Neuron (in vitro differentiated cells): ENCODE measurements around the gene LSR.

ENCODE experiments used
- H2AFZ ChIP-seq: one replicate; pipeline ENCODE4 v1.6.1; 2013; ENCODE audit warnings: low read depth, mild to moderate bottlenecking, inconsistent platforms, low read length, moderate library complexity
- H3K27me3 ChIP-seq: one replicate; pipeline ENCODE4 v1.6.1; 2013; ENCODE audit warnings: low read length; ENCODE audit not compliant: insufficient read depth
- H3K36me3 ChIP-seq: one replicate; pipeline ENCODE4 v1.6.1; 2013; ENCODE audit warnings: low read length; ENCODE audit not compliant: insufficient read depth
- H3K4me1 ChIP-seq: one replicate; pipeline ENCODE4 v1.6.1; 2013; ENCODE audit warnings: low read length; ENCODE audit not compliant: insufficient read depth
- H3K4me3 ChIP-seq: 2 replicates; pipeline ENCODE4 v1.5.1; 2013; ENCODE audit warnings: mild to moderate bottlenecking, low read length, moderate library complexity
- H3K9me3 ChIP-seq: one replicate; pipeline ENCODE4 v1.6.1; 2013; ENCODE audit warnings: low read length

LSR gene

DNA sequence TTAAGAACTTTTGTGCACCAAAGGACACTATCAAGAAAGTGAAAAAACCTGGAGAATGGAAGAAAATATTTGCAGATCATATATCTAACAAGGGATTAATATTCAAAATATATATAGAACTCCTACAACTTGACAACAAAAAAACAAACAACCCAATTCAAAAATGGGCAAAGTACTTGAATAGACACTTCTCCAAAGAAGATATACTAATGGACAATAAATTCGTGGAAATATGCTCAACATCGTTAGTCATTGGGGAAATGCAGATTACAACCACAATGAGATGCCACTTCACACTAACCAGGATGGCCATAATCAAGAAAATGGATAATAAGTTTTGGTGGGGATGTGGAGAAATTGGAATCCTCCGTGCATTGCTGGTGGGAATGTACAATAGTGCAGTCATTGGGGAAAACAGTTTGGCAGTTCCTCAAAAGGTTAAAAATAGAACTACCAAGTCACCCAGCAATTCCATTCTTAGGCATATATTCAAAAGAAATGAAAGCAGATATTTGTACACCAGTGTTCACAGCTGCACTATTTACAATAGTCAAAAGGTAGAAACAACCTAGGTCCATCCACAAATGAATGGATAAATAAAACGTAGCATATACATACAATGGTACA lies 2.2 kb upstream of the LSR start:
- Histone ChIP-seq H3K27me3 (peaks cover 44% of the 10 kb centered on the region), H3K4me3 (no peak overlapping the region), H2AFZ (no peak overlapping the region), H3K36me3 (no peaks in the 10 kb centered on the region), H3K4me1 (peaks cover 3% of the 10 kb centered on the region), H3K9me3 (peaks cover 8% of the 10 kb centered on the region)

DNA sequence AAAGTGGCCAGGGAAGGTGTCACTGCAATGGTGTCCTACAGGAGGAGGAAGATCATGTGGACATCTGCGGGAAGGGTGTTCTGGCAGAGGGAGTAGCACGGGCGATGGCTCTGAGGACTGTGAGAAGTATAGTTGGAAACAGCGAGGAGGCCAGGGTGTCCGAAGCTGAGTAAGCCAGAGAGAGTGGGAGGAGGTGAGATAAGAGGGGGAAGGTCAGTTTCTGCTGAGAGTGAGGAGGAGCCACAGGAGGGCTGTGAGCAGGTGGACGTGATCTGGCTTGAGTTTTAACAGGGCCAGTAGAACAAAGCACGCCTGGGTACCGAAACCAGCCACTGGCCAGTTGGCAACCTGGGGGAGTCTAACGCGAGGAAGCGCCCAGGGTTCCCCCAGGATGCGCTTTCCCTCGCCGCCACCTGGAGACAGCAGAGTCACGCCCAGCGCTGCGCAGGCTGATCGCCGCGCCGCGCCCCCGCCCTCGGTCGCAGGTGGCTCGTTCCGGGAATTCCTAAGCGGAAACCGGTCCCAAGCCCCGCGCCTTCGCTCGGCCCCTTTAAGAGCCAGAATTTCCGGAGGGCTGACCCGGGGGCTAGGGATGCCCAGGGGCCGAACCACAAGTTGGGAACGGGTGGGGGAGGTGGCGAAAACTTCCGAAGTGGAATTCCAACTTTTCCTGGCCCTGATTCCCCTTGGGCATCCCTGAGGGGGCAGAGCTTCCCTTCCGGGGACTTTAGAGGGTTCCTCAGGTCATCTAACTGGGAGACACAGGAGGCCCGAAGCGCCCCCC lies 1.1 kb upstream of the LSR start:
- peaks cover 3% of the 10 kb centered on the region for H3K4me1 ChIP-seq
- H3K9me3 ChIP-seq, result peaks cover 8% of the 10 kb centered on the region
- peaks cover 44% of the 10 kb centered on the region for H3K27me3 ChIP-seq
- no peaks in the 10 kb centered on the region for H3K36me3 ChIP-seq
- H2AFZ ChIP-seq, result peak overlapping the region; percentile 67
- peak overlapping the region; percentile 66 for H3K4me3 ChIP-seq

DNA sequence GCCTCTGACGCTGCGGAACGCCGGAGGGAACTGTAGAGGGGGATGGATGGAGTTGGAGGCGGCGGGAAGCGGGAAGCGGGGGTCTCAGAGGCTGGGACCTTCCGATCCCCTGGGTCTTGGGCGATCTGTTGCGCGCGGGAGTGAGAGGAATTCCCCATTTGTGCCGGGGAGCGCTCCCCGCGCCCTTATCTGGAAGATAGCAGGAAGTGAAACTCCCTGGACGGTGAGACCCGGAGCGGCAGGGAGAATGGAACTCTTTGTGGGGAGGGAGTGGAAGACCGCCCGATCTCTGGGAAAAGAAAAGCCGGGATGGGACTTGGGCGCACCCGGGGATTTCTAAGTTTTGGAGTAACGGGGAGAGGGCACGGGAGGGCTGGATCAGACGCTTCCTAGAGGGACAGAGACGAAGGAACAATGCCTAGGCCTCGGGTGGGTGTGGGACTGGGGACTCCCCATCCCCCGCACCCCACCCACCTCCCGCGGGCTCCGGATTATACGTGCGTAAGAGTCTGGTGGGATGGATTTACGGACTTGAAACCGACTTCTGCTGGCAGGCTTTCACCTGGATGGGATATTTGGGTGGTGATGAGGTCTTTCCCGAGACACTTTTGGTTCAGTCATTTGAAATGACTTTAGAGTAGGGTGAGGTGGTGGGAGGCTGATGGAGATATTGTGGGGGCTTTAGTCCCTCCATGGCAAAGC lies 495 bp downstream of the LSR start:
- peaks cover 3% of the 10 kb centered on the region for H3K4me1 ChIP-seq
- H3K36me3 ChIP-seq, result no peaks in the 10 kb centered on the region
- H3K27me3 ChIP-seq, result peaks cover 44% of the 10 kb centered on the region
- H3K9me3 ChIP-seq, result peaks cover 8% of the 10 kb centered on the region
- H3K4me3 ChIP-seq, result peak overlapping the region; percentile 66
- H2AFZ ChIP-seq, result peak overlapping the region; percentile 67

DNA sequence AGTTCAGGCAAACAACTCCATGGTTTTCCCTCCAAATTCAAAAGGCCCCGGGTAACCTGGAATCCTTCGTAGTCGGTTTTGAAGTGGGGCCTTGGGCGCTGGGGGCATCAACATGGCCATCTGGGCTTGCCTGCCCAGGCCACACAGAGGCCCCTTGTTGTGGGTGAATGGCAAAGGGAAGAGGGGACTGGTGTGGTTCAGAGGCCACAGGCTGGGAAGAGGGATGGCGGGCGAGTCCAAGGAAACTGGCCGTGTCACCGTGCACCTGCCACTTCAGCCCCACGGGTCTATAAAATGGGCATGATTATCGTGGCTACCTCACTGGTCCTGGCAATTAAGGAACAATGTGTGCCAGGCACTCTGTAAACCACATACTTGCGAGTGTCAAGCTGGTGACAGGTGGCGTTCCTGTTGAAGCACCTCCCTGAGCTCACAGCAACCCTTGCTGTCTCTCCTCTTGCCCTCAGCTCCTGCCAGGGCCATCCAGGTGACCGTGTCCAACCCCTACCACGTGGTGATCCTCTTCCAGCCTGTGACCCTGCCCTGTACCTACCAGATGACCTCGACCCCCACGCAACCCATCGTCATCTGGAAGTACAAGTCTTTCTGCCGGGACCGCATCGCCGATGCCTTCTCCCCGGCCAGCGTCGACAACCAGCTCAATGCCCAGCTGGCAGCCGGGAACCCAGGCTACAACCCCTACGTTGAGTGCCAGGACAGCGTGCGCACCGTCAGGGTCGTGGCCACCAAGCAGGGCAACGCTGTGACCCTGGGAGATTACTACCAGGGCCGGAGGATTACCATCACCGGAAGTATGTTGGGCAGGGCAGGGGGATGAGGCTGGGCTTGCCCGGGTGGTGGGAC lies 1.3 kb downstream of the LSR start:
- Histone ChIP-seq H3K9me3 (peaks cover 8% of the 10 kb centered on the region), H3K36me3 (no peaks in the 10 kb centered on the region), H3K4me1 (peaks cover 3% of the 10 kb centered on the region), H3K4me3 (peak overlapping the region; percentile 66), H2AFZ (no peak overlapping the region), H3K27me3 (peaks cover 44% of the 10 kb centered on the region)

DNA sequence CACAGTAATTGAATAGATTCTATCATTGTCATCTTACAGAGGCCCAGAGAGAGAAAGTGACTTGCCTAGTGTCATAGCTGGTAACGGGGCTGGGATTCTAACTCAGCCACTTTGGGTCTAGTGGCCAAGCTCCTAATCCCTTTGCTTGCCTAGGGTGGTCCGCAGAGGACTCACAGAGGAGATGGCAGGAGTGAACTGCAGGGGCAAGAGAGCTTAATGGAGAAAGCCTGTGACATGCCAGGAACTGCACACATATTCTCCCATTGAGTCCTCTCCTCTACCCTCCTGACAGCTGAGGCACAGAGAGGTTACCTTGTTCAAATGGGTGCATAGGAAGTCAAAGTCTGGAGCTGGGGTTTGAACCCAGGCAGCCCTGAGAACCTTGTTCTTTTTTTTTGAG lies 2.7 kb downstream of the LSR start:
- peaks cover 37% of the 10 kb centered on the region for H3K27me3 ChIP-seq
- H3K36me3 ChIP-seq, result no peaks in the 10 kb centered on the region
- H3K4me1 ChIP-seq, result peaks cover 3% of the 10 kb centered on the region
- no peak overlapping the region for H3K4me3 ChIP-seq
- H2AFZ ChIP-seq, result no peak overlapping the region
- peaks cover 8% of the 10 kb centered on the region for H3K9me3 ChIP-seq

DNA sequence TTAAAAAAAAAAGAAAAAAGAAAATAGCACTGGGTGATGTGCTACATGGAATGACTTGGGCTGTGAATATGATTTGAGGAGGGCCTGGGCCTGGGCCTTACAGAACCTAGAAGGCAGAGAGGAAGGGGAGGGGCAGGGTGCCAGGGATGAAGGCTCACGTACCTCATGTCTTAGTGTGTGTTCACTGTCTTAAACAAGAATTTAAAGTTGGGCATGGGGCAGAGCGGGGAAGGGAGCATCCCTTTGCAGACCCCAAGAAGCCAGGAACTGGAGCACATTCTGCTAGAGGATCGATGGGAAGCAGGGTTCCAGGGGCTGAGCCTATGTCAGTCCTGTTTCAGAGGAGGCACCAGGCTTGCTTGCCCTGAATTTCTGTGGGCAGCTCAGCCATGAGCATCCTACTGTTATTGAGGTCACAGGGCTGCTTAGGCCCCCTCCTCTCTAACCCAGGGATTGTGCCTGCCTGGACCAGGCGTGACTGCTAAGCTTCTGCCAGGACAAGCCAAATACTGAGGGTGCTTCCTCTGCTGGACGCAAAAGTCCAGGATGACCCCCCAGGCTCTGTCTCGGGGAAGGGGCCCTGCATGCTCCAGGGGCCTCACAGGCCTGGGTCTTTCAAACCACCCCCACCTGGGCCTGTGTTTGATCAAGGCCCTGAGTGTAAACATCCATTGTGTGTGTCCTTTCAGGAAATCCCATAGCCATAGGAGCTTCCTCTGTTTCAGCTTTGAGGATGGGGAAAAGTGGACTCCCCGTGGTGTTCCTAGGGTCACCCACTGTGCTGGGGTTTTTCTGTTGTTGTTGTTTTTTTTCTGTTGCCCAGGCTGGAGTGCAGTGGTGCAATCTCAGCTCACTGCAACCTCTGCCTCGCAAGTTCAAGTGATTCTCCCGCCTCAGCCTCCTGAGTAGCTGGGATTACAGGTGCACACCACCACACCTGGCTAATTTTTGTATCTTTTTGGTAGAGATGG lies 4.8 kb downstream of the LSR start:
- no peak overlapping the region for H2AFZ ChIP-seq
- peaks cover 19% of the 10 kb centered on the region for H3K27me3 ChIP-seq
- H3K36me3 ChIP-seq, result no peaks in the 10 kb centered on the region
- H3K9me3 ChIP-seq, result peaks cover 6% of the 10 kb centered on the region
- H3K4me1 ChIP-seq, result peaks cover 10% of the 10 kb centered on the region
- H3K4me3 ChIP-seq, result no peak overlapping the region

DNA sequence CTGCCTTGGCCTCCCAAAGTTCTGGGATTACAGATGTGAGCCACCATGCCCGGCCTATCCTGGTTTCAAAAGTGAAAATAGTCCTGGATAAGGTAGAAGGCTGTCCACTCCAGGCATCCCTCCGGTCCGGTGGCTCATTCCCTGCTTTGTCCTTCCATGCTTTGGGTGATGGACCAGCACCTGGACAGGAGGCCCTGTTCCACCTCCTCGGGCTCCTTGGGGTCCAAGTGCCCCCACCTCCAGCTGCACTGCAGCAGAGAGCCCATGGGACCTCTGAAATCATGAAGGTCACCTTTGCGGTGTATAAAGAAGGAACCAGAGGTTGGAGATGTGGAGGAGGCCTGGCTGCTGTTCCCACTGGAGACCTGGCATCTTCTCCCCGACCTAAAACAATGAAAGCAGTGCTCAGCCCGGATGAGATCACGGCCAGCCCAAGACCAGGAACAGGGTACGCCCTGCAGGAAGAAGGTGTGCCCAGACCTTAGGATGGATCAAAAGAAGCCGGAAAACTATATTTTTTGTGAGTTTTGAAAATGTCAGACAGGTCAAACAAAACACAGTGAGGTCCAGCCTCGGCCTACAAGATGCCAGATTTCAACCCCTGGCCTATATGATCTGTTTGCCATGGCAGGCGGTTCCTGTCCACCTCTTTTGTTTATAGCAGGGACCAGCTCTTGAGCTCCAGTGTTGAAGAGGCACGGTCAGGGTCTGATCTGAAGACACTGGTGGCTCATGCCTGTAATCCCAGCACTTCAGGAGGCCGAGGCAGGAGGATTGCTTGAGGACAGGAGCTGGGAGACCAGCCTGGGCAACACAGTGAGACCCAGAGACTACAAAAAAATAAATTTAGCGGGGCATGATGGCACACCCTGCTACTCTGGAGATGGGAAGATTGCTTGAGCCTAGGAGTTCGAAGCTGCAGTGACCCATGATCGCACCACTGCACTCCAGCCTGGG lies 5.8 kb downstream of the LSR start:
- Histone ChIP-seq H2AFZ (no peak overlapping the region), H3K27me3 (peaks cover 9% of the 10 kb centered on the region), H3K36me3 (no peaks in the 10 kb centered on the region), H3K4me1 (peaks cover 13% of the 10 kb centered on the region), H3K4me3 (no peak overlapping the region), H3K9me3 (peaks cover 6% of the 10 kb centered on the region)

DNA sequence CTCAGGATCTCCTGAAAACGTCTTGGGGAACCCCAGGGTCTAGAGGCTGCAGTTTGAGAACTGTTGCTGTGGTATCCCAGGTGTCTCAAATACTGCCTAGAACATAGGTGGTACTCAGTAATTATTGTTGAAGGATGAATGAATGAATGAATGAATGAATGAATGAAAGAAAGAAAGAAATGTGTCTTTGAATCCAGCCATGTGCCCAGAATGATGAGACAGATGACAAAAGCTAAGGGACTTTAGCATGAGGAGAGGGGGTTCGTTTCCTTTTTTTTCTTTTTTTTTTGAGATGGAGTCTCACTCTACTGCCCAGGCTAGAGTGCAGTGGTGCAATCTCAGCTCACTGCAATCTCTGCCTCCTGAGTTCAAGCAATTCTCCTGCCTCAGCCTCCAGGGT lies 7.8 kb downstream of the LSR start:
- no peaks in the 10 kb centered on the region for H3K27me3 ChIP-seq
- no peaks in the 10 kb centered on the region for H3K9me3 ChIP-seq
- peaks cover 13% of the 10 kb centered on the region for H3K4me1 ChIP-seq
- no peaks in the 10 kb centered on the region for H3K36me3 ChIP-seq
- H3K4me3 ChIP-seq, result no peak overlapping the region
- H2AFZ ChIP-seq, result no peak overlapping the region

DNA sequence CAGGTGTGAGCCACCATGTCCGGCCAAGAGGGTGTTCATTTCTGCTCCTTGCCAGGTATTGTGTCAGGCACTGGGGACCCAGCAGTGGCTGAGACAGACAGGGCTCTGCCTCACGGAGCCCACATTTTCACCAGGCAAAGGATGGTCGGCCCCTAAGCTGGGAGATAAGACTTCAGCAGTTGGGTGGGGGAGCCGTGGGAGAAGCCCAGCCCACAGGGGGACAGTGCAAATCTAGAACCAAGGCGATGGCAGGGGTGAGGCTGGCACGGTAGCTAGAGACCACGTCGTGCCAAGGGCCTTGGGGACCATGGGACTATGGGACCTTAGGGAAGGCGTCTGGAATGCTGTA lies 8.3 kb downstream of the LSR start:
- no peaks in the 10 kb centered on the region for H3K27me3 ChIP-seq

DNA sequence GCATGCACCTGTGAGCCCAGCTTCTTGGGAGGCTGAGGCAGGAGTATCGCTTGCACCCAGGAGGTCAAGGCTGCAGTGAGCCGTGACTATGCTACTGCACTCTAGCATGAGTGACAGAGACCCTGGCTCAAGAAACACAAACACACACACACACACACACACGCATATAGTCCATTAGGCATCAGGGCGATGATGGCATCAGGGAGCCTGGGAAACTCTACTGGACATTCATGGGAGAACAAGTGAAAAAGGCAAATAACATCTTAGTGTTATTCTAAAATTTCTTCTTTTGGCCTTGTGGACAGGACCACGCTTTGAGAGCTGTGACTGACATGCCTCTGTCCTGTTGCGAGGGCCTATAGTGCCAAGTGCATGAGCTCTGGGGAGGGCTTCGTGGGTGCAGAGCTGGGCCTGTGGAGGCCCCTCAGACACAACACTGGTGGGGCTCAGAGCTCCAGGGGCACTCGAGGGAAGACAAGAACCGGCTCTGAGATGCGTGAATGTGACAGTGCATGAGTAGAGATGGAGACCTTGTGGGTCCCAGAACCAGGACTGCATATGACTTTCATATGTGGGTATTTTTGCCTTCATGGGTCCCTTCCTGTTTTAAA lies 12.0 kb downstream of the LSR start:
- no peaks in the 10 kb centered on the region for H3K9me3 ChIP-seq
- H3K27me3 ChIP-seq, result no peaks in the 10 kb centered on the region
- H2AFZ ChIP-seq, result no peak overlapping the region
- H3K4me3 ChIP-seq, result no peak overlapping the region
- peaks cover 13% of the 10 kb centered on the region for H3K4me1 ChIP-seq
- no peaks in the 10 kb centered on the region for H3K36me3 ChIP-seq

More for the DNA sequence above, 8.3 kb downstream of the LSR start:
- H3K36me3 ChIP-seq, result no peaks in the 10 kb centered on the region
- peaks cover 13% of the 10 kb centered on the region for H3K4me1 ChIP-seq
- H2AFZ ChIP-seq, result no peak overlapping the region
- no peak overlapping the region for H3K4me3 ChIP-seq
- H3K9me3 ChIP-seq, result no peaks in the 10 kb centered on the region
